ENCODE results near the gene NDUFAF2. TPM values are rescaled to one million over a fixed set of nuclear protein-coding genes. Genes with fewer than 3 reads are reported as not detected.
"Not testable (repeated sequence)": the region's sequence is repeated elsewhere in the genome, so short reads cannot be mapped to it uniquely, and the experiment has no call there.

NDUFAF2 gene
- total RNA-seq, 1 donor from 2014 or later: 27.0 TPM

DNA sequence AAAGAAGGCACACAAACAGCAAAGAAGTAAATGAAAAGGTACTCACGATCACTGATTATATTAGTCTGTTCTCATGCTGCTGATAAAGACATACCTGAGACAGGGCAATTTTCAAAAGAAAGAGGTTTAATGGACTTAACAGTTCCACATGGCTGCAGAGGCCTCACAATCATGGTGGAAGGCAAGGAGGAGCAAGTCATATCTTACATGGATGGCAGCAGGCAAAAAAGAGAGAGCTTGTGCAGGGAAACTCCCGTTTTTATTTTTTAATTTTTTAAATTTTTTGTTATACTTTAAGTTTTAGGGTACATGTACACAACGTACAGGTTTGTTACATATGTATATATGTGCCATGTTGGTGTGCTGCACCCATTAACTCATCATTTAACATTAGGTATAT lies 37.1 kb downstream of the NDUFAF2 start:
- DNase-seq (ENCODE audit: low spot score); intact Hi-C loops (cut with DNase I); ATAC-seq: not testable (repeated sequence)

DNA sequence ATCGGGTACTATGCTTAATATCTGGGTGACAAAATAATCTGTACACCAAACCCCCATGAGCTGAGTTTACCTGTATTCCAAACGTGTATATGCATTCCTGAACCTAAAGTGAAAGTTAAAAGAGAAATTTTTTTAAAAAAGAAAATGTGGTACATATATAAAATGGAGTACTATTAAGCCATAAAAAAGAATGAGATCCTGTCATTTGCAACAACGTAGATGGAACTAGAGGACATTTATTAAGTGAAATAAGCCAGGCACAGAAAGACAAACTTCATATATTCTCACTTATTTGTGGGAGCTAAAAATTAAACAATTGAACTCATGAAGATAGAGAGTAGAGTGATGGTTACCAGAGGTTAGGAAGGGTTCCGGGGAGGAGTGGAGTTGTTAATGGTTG lies 44.8 kb downstream of the NDUFAF2 start:
- ATAC-seq (no peak), DNase-seq (ENCODE audit: low spot score) (no peak)
- intact Hi-C loops (cut with DNase I): no loop called here

GRCh38 chr5:60992871-60993270 lies 47.9 kb downstream of the NDUFAF2 start:
- intact Hi-C loops (cut with DNase I): no loop called here
- DNase-seq (ENCODE audit: low spot score) (no peak), ATAC-seq (no peak)

DNA sequence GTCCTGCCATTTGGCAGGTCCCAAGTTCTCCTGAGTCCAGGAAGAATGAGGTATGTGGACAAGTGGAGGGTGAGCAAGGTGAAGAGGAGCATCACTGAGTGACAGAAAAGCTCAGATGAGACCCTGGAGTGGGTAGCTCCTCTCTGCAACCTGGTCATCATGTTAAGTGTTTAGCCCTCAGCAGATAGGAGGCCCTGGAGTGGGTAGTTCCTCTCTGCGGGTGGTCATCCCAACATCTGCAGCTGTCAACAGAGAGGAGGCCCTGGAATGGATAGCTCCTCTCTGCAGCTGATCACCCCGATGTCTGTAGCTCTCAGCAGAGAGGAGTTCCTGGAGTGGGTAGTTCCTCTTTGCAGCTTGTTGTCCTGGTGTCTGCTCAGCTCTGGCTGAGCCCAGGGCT lies 48.4 kb downstream of the NDUFAF2 start:
- intact Hi-C loops (cut with DNase I): no loop called here
- ATAC-seq (no peak), DNase-seq (ENCODE audit: low spot score) (no peak)

- intact Hi-C loops (cut with DNase I): no loop called here
- no peak for DNase-seq (ENCODE audit: low spot score)
- ATAC-seq: no peak
These were observed 49.0 kb downstream of the NDUFAF2 start for GRCh38 chr5:60993875-60994571.

- ATAC-seq: no peak
- intact Hi-C loops (cut with DNase I): no loop called here
- no peak for DNase-seq (ENCODE audit: low spot score)
These were observed 51.4 kb downstream of the NDUFAF2 start for GRCh38 chr5:60996368-60996767.

DNA sequence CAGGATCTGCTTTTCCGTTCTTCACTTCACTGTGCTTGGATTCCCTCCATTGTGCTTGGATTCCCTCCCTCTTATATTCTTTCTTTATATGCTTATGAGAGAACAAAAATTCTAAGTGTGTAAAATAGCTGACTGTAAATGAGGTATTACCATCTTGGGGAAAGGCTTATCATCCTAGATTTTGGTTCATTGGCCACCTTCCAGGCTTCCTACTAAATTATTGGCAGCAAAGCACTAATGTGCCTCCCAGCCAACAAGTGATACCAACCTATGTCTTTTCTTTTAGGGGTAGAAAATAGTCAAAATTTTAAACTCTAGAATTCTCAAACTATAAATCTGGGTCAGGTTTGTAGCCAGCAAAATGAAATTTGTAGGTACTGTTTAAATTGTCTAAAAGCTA lies 52.7 kb downstream of the NDUFAF2 start:
- no peak for DNase-seq (ENCODE audit: low spot score)
- intact Hi-C loops (cut with DNase I): no loop called here
- ATAC-seq: no peak

- intact Hi-C loops (cut with DNase I): no loop called here
- DNase-seq (ENCODE audit: low spot score) (no peak), ATAC-seq (no peak)
These were observed 55.9 kb downstream of the NDUFAF2 start for GRCh38 chr5:61000887-61001286.

DNA sequence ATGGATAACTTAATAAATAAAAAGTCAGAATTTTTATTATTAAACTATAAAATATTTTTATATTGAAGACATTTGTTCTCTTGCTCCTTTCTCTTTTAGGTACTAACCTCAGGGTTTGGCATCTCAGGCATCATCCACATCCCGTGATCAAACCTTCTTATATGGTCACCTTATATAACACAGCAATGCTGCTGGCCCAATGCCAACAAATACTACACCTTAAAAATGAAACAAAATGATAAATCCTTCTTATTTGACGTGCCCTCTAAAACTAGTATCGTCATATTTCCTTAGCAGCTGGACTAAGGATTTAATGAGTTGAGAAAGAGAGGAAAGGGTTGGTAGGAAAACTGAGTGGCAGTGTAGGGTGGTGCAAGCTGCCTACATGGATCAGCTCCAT lies 56.6 kb downstream of the NDUFAF2 start:
- no peak for ATAC-seq
- intact Hi-C loops (cut with DNase I): no loop called here
- no peak for DNase-seq (ENCODE audit: low spot score)

DNA sequence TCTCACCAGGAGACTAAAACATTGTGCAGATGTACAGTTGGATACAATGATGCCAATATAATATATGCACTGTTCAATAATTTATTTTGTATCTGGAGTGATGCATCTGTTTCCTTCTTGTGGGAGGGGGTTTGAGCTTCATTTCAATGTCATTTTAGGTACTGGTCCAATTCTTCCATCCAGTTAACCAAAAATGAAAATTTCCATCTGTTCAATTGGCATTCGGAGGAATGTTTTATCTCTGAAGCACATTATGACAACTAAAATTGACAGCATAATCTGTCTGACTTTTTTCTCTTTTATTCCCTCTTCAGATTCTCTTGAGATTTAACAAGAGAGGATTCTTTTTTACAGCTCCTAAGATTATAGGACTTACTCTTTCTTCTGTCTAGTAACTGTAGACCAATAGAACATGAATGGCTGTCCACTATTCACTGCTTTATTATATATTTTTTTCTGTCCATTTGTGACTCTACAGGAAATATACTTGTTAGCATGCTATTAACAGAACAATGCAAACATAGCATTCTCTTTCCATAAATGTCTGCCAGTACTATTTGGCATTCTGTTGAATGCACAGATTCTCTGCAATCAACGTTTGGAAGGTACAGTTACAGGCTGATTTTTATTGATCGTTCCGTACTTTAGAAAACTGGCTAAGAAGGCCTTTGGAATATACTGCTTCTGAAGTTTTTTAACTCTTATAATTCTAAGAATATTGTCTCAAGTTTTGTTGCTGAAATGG lies 57.8 kb downstream of the NDUFAF2 start:
- ATAC-seq: no peak
- intact Hi-C loops (cut with DNase I): no loop called here
- no peak for DNase-seq (ENCODE audit: low spot score)

DNA sequence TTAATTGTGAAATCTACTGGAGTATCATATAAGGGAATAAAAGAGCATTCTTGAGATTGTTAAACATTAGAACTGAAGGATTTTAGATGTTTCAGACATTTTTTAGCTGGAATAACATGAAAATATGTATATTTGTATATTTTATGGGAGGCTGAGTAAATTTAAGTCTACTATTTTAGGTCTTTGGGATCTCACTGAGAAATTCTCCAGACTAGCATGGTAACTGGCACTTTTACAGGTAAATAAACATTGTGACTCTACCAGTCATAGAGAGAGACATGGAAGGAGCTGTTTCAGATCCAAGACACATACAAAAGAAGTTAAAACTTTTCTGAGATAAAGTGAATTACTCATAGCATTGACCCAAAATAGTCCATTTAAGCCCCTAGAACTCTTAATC lies 59.4 kb downstream of the NDUFAF2 start:
- DNase-seq (ENCODE audit: low spot score) (no peak), ATAC-seq (no peak)
- intact Hi-C loops (cut with DNase I): no loop called here

GRCh38 chr5:61009907-61010306 lies 64.9 kb downstream of the NDUFAF2 start:
- intact Hi-C loops (cut with DNase I): no loop called here
- no peak for ATAC-seq
- DNase-seq (ENCODE audit: low spot score): no peak

DNA sequence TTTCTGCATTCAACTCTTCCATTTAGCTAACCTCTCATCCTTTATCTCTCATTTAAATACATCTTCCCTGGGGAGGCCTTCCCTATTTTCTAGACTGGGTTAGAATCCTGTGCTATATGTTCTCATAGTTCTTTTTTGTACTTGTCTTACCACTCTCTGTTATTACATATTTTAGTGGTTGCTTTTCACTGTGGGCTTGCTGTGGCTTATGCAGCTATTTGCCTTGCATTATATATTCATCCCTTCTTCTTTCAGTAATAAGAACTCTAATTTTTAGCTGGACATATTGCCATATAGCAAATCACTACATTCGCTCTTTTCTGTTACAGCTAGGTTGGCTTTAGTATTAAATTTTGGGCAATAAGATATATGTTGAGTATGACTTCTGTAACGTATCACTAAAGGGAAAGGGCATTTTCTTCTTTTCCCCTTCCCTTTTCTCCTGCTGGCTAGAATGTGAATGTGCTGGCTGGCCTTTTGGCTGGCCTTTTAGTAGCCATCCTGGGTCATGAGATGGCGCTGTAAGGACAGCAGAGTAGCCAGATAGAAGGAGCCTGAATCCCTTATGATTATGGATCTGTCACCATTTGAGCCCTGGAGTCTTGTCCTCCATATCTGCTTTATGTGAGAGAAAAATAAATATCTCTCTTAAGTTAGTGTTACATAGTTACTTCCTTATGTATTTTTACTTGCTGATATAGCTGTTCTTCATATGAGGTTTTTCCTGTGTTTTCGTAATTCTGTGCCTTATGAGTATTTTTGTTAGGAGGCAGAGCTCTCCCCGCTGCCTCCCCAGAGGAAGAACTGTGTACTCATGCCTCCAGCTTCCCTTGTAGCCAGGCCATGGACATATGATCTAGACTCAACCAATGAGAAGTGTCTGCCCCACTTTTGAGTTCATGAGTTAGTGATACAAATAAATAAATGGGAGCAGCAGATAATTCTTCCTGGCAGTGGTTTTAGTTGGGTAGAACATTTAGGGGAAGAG lies 65.8 kb downstream of the NDUFAF2 start:
- peak; percentile 44 for ATAC-seq
- DNase-seq (ENCODE audit: low spot score): no peak
- intact Hi-C loops (cut with DNase I): no loop called here

DNA sequence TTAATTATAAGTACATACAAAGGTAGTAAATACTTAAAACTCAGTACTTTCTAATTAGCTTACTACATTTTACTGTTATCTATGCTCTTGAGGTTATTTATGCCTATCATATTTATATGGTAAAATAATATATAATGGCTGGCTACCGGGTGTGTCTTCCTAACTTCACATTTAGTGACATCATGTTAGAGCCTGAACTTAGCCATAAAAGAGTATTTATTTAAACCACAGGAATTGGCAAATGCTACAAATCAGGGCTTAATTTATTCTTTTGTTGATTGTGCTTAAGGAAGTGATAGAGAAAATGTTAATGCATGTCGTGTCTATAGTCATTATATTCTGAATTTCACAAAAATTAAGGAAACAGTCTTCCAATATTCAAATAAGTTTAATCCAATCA lies 73.1 kb downstream of the NDUFAF2 start:
- intact Hi-C loops (cut with DNase I): no loop called here
- DNase-seq (ENCODE audit: low spot score) (no peak), ATAC-seq (no peak)

- ATAC-seq: no peak
- intact Hi-C loops (cut with DNase I): no loop called here
- DNase-seq (ENCODE audit: low spot score): no peak
These were observed 74.6 kb downstream of the NDUFAF2 start for GRCh38 chr5:61019642-61020041.

DNA sequence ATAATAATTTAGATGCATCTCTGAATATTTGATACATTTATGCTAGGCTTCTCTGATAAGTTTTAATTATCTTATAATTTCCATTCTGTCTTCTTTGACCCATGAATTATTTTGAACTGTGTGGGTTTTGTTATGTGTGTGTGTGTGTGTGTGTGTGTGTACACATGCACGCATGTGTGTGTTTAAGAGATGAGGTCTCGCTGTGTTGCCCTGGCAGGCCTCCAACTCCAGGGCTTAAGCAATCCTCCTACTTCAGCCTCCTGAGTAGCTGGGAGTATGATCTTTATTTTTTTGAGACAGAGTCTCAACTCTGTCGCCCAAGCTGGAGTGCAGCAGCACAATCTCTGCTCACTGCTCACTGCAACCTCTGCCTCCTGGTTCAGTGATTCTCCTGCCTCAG lies 75.4 kb downstream of the NDUFAF2 start:
- DNase-seq (ENCODE audit: low spot score): peak; percentile 40
- ATAC-seq: no peak
- intact Hi-C loops (cut with DNase I): no loop called here

DNA sequence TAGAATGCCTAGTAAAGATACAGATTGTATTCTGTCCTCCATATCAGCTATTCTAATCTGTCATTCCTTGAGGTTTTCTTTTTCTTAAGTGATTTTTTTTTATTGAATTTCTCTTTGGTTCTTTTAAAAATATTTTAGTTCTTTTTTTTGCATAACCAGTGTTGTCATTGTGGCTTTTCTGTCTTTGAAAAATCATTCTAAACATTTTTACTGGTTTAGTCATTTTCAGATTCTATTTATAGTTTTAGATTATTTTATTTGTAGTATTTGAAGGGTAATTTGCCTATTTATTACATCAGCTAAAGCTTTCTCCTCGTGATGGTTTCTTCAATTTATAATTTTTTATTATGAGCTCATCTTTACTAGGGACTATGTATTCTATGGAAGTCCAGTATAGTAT lies 78.1 kb downstream of the NDUFAF2 start:
- ATAC-seq: no peak
- DNase-seq (ENCODE audit: low spot score): no peak
- intact Hi-C loops (cut with DNase I): no loop called here

DNA sequence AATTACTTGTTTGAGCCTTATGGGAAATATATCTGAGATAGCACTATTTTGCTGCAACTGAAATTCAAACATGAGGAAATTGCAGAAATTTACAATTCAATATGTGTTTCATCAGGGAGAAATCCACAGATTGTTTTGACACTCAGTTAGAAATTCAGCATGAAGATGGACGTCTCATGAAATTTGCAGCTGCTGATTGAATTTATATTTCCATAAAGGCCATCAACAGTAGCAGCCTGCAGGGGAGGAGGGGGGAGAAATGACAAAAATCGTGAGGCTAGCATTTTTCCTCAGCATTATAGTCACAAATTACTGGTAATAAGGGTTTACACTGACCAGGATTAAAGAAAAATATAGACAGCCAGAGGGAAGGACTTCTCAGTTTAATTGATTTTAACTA lies 81.0 kb downstream of the NDUFAF2 start:
- DNase-seq (ENCODE audit: low spot score) (no peak), ATAC-seq (no peak)
- intact Hi-C loops (cut with DNase I): no loop called here

- intact Hi-C loops (cut with DNase I): no loop called here
- ATAC-seq: no peak
These were observed 83.4 kb downstream of the NDUFAF2 start for GRCh38 chr5:61028382-61028781.

More at GRCh38 chr5:61028382-61028781, 83.4 kb downstream of the NDUFAF2 start:
- DNase-seq (ENCODE audit: low spot score): no peak
